WTC11 (cell line): Measurements from ENCODE around the gene CMC1. TPM values are rescaled to one million over a fixed set of nuclear protein-coding genes. Genes with fewer than 3 reads are reported as not detected.

Experiments
- ATAC-seq: fragments of 200-7000 bp; cut with Tn5 transposase; 2 replicates; pipeline ENCODE4 v1.10.0; 2021; ENCODE audit warnings: mild to moderate bottlenecking, moderate library complexity
- CTCF ChIA-PET: fragments of 300-600 bp; sonication (Branson Sonifier 250); formaldehyde crosslinking; loops from one replicate; lab custom pipeline; 2021; ENCODE audit warnings: antibody characterized with exemption; lab: Charles Lee
- POLR2A ChIA-PET: fragments of 350-600 bp; sonication (Branson Sonifier 250); formaldehyde crosslinking; loops from one replicate; lab custom pipeline; 2021; ENCODE audit warnings: antibody characterized with exemption; lab: Charles Lee
- DNase-seq: peaks from one replicate; pipeline ENCODE4 v3.0.0; 2021; ENCODE audit warnings: low spot score
- H3K27ac Mint-ChIP-seq: 2 replicates; pipeline ENCODE4 v1.8.0; 2021; ENCODE audit warnings: mixed read lengths
- H3K27me3 Mint-ChIP-seq: 2 replicates; pipeline ENCODE4 v1.8.0; 2021; ENCODE audit warnings: low read depth, mild to moderate bottlenecking, moderate library complexity, mixed read lengths
- H3K36me3 Mint-ChIP-seq: 2 replicates; pipeline ENCODE4 v1.8.0; 2021; ENCODE audit warnings: mixed read lengths
- H3K4me1 Mint-ChIP-seq: 2 replicates; pipeline ENCODE4 v1.8.0; 2022; ENCODE audit warnings: mixed read lengths
- H3K4me3 Mint-ChIP-seq: 2 replicates; pipeline ENCODE4 v1.8.0; 2021; ENCODE audit warnings: mild to moderate bottlenecking, moderate library complexity, mixed read lengths
- H3K9me3 Mint-ChIP-seq: 2 replicates; pipeline ENCODE4 v1.8.0; 2021; ENCODE audit warnings: mixed read lengths
- CREB1 ChIP-seq: sonication (generic); formaldehyde crosslinking; IDR thresholded peaks from 2 replicates; pipeline ENCODE4 v1.8.0; 2023; ENCODE audit warnings: mild to moderate bottlenecking, missing genetic modification reagents
- CTCF ChIP-seq: fragments of 200-600 bp; IDR thresholded peaks from 2 replicates; pipeline ENCODE4 v1.8.0; 2022; ENCODE audit warnings: antibody characterized with exemption
- ELF4 ChIP-seq: sonication (generic); formaldehyde crosslinking; IDR thresholded peaks from 2 replicates; pipeline ENCODE4 v1.8.1; 2022; ENCODE audit warnings: low read depth, mild to moderate bottlenecking, moderate library complexity, missing genetic modification reagents
- ETV6 ChIP-seq: sonication (generic); formaldehyde crosslinking; IDR thresholded peaks from 2 replicates; pipeline ENCODE4 v1.8.1; 2022; ENCODE audit warnings: mild to moderate bottlenecking, missing genetic modification reagents
- FOXP4 ChIP-seq: sonication (generic); formaldehyde crosslinking; IDR thresholded peaks from 2 replicates; pipeline ENCODE4 v1.8.0; 2022; ENCODE audit warnings: mild to moderate bottlenecking, missing genetic modification reagents
- JUN ChIP-seq: sonication (generic); formaldehyde crosslinking; IDR thresholded peaks from 2 replicates; pipeline ENCODE4 v1.8.0; 2023; ENCODE audit warnings: mild to moderate bottlenecking, missing genetic modification reagents
- MAX ChIP-seq: sonication (generic); formaldehyde crosslinking; IDR thresholded peaks from 2 replicates; pipeline ENCODE4 v1.8.0; 2022; ENCODE audit warnings: mild to moderate bottlenecking, missing genetic modification reagents
- PRRX2 ChIP-seq: fragments of 250-450 bp; sonication (Bioruptor Pico); IDR thresholded peaks from 2 replicates; pipeline ENCODE4 v1.8.0; 2021; ENCODE audit warnings: mild to moderate bottlenecking
- SP1 ChIP-seq: sonication (generic); formaldehyde crosslinking; conservative IDR thresholded peaks from 2 replicates; pipeline ENCODE4 v1.8.1; 2022; ENCODE audit warnings: missing genetic modification reagents
- TCF7 ChIP-seq: sonication (generic); formaldehyde crosslinking; IDR thresholded peaks from 2 replicates; pipeline ENCODE4 v1.8.0; 2022; ENCODE audit warnings: mild to moderate bottlenecking, low read depth, missing genetic modification reagents, moderate library complexity
- TEAD1 ChIP-seq: sonication (generic); formaldehyde crosslinking; IDR thresholded peaks from 2 replicates; pipeline ENCODE4 v1.8.0; 2022; ENCODE audit warnings: mild to moderate bottlenecking, missing genetic modification reagents
- TEAD4 ChIP-seq: sonication (generic); formaldehyde crosslinking; IDR thresholded peaks from 2 replicates; pipeline ENCODE4 v1.8.0; 2022; ENCODE audit warnings: mild to moderate bottlenecking, missing genetic modification reagents
- ZNF138 ChIP-seq: sonication (generic); formaldehyde crosslinking; conservative IDR thresholded peaks from 2 replicates; pipeline ENCODE4 v1.8.1; 2022; ENCODE audit warnings: mild to moderate bottlenecking, moderate library complexity, missing genetic modification reagents
- ZNF219 ChIP-seq: sonication (generic); formaldehyde crosslinking; IDR thresholded peaks from 2 replicates; pipeline ENCODE4 v1.8.0; 2023; ENCODE audit warnings: missing genetic modification reagents, mild to moderate bottlenecking, borderline replicate concordance
- ZNF317 ChIP-seq: sonication (generic); formaldehyde crosslinking; IDR thresholded peaks from 2 replicates; pipeline ENCODE4 v1.8.1; 2023; ENCODE audit warnings: low read depth, mild to moderate bottlenecking, moderate library complexity, missing genetic modification reagents, borderline replicate concordance
- ZNF423 ChIP-seq: fragments of 250-450 bp; sonication (Bioruptor Pico); IDR thresholded peaks from 2 replicates; pipeline ENCODE4 v2.1.2; 2022; ENCODE audit warnings: mild to moderate bottlenecking, moderate library complexity
- total RNA-seq: library from RNA; stranded (reverse); gene quantifications from 3 replicates; pipeline ENCODE4 v1.2.3, GENCODE V29; 2021
- TF ChIP-seq, protein P1 (sequence below): fragments of 250-450 bp; sonication (Bioruptor Pico); IDR thresholded peaks from 2 replicates; pipeline ENCODE4 v1.9.0; 2021; ENCODE audit warnings: mild to moderate bottlenecking
- TF ChIP-seq, protein P2 (sequence below): sonication (generic); formaldehyde crosslinking; conservative IDR thresholded peaks from 2 replicates; pipeline ENCODE4 v1.8.1; 2023; ENCODE audit warnings: mild to moderate bottlenecking, low read depth, missing genetic modification reagents, moderate library complexity
- TF ChIP-seq, protein P3 (sequence below): sonication (generic); formaldehyde crosslinking; IDR thresholded peaks from 2 replicates; pipeline ENCODE4 v1.8.1; 2023; ENCODE audit warnings: mild to moderate bottlenecking, missing genetic modification reagents, borderline replicate concordance

The CMC1 gene
- total RNA-seq, 1 experiment from 2014 or later: 25.3 TPM

GRCh38 chr3:28234454-28234853, 7.0 kb upstream of the CMC1 start:
- TF ChIP-seq CTCF: no peak
- no peak for TF ChIP-seq MAX (CRISPR knock-in tag)
- no peak for TF ChIP-seq TEAD4
- TF ChIP-seq PRRX2: no peak
- TF ChIP-seq, all 79 proteins: peak for 0
- ATAC-seq (no peak), DNase-seq (no peak)
- POLR2A ChIA-PET: no interaction called here
- H3K4me1 Mint-ChIP-seq: peaks cover 15% of the 10 kb centered on the region
- no peak overlapping the region for H3K4me3 Mint-ChIP-seq
- no peak overlapping the region for H3K27ac Mint-ChIP-seq
- no peaks in the 10 kb centered on the region for H3K27me3 Mint-ChIP-seq
- CTCF ChIA-PET: no interaction called here
- no peaks in the 10 kb centered on the region for H3K36me3 Mint-ChIP-seq
- H3K9me3 Mint-ChIP-seq: no peaks in the 10 kb centered on the region

GRCh38 chr3:28239108-28239507, 2.3 kb upstream of the CMC1 start:
- ChIA-PET CTCF (no interaction called here), POLR2A (no interaction called here)
- ATAC-seq (no peak), DNase-seq (no peak)
- H3K36me3 Mint-ChIP-seq: no peaks in the 10 kb centered on the region
- TF ChIP-seq ZNF317 (0 out of 2 replicates have a peak, but pooled peaks have one; percentile 59), TEAD4 (no peak), ZNF138 (CRISPR knock-in tag) (no peak), FOXP4 (no peak), ZNF423 (CRISPR knock-in tag) (peak; percentile 55; the same call in 1 of the 2 replicates), ETV6 (CRISPR knock-in tag) (0 out of 2 replicates have a peak, but pooled peaks have one; percentile 45)
- peaks cover 53% of the 10 kb centered on the region for H3K4me1 Mint-ChIP-seq
- H3K4me3 Mint-ChIP-seq: no peak overlapping the region
- H3K9me3 Mint-ChIP-seq: peaks cover 6% of the 10 kb centered on the region
- no peaks in the 10 kb centered on the region for H3K27me3 Mint-ChIP-seq
- H3K27ac Mint-ChIP-seq: no peak overlapping the region

GRCh38 chr3:28240441-28240840, 978 bp upstream of the CMC1 start:
- DNase-seq: peak; percentile 51
- H3K27me3 Mint-ChIP-seq: no peaks in the 10 kb centered on the region
- peaks cover 6% of the 10 kb centered on the region for H3K9me3 Mint-ChIP-seq
- peaks cover 63% of the 10 kb centered on the region for H3K4me1 Mint-ChIP-seq
- CTCF ChIA-PET: interaction anchor here (0.7 to 2.3 kb wide), 4 partner anchors 29 to 528 kb away, joined by 3 to 8 read pairs (median 4); partner anchors contain the start of gene EOMES
- ATAC-seq: peak; percentile 57
- no peaks in the 10 kb centered on the region for H3K36me3 Mint-ChIP-seq
- peak overlapping the region; percentile 91 for H3K27ac Mint-ChIP-seq
- peak overlapping the region; percentile 84 for H3K4me3 Mint-ChIP-seq
- POLR2A ChIA-PET: interaction anchor here (1.1 to 1.3 kb wide), 2 partner anchors 14 to 108 kb away, joined by 3 to 4 read pairs; partner anchors contain the start of genes AZI2 and ZCWPW2
- no peak for TF ChIP-seq JUN (CRISPR knock-in tag)
- no peak for TF ChIP-seq CREB1 (CRISPR knock-in tag)
- 0 out of 2 replicates have a peak, but pooled peaks have one; percentile 26 for TF ChIP-seq SP1 (CRISPR knock-in tag)
- TF ChIP-seq, protein P1, sequence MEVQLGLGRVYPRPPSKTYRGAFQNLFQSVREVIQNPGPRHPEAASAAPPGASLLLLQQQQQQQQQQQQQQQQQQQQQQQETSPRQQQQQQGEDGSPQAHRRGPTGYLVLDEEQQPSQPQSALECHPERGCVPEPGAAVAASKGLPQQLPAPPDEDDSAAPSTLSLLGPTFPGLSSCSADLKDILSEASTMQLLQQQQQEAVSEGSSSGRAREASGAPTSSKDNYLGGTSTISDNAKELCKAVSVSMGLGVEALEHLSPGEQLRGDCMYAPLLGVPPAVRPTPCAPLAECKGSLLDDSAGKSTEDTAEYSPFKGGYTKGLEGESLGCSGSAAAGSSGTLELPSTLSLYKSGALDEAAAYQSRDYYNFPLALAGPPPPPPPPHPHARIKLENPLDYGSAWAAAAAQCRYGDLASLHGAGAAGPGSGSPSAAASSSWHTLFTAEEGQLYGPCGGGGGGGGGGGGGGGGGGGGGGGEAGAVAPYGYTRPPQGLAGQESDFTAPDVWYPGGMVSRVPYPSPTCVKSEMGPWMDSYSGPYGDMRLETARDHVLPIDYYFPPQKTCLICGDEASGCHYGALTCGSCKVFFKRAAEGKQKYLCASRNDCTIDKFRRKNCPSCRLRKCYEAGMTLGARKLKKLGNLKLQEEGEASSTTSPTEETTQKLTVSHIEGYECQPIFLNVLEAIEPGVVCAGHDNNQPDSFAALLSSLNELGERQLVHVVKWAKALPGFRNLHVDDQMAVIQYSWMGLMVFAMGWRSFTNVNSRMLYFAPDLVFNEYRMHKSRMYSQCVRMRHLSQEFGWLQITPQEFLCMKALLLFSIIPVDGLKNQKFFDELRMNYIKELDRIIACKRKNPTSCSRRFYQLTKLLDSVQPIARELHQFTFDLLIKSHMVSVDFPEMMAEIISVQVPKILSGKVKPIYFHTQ (CRISPR knock-in tag): no peak
- TF ChIP-seq, protein P2, sequence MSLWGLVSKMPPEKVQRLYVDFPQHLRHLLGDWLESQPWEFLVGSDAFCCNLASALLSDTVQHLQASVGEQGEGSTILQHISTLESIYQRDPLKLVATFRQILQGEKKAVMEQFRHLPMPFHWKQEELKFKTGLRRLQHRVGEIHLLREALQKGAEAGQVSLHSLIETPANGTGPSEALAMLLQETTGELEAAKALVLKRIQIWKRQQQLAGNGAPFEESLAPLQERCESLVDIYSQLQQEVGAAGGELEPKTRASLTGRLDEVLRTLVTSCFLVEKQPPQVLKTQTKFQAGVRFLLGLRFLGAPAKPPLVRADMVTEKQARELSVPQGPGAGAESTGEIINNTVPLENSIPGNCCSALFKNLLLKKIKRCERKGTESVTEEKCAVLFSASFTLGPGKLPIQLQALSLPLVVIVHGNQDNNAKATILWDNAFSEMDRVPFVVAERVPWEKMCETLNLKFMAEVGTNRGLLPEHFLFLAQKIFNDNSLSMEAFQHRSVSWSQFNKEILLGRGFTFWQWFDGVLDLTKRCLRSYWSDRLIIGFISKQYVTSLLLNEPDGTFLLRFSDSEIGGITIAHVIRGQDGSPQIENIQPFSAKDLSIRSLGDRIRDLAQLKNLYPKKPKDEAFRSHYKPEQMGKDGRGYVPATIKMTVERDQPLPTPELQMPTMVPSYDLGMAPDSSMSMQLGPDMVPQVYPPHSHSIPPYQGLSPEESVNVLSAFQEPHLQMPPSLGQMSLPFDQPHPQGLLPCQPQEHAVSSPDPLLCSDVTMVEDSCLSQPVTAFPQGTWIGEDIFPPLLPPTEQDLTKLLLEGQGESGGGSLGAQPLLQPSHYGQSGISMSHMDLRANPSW: no peak
- TF ChIP-seq TCF7 (CRISPR knock-in tag): no peak
- TF ChIP-seq ZNF219: no peak
- no peak for TF ChIP-seq ELF4 (CRISPR knock-in tag)
- TF ChIP-seq TEAD1 (CRISPR knock-in tag): peak; percentile 47; the same call in 1 of the 2 replicates
- TF ChIP-seq, protein P3, sequence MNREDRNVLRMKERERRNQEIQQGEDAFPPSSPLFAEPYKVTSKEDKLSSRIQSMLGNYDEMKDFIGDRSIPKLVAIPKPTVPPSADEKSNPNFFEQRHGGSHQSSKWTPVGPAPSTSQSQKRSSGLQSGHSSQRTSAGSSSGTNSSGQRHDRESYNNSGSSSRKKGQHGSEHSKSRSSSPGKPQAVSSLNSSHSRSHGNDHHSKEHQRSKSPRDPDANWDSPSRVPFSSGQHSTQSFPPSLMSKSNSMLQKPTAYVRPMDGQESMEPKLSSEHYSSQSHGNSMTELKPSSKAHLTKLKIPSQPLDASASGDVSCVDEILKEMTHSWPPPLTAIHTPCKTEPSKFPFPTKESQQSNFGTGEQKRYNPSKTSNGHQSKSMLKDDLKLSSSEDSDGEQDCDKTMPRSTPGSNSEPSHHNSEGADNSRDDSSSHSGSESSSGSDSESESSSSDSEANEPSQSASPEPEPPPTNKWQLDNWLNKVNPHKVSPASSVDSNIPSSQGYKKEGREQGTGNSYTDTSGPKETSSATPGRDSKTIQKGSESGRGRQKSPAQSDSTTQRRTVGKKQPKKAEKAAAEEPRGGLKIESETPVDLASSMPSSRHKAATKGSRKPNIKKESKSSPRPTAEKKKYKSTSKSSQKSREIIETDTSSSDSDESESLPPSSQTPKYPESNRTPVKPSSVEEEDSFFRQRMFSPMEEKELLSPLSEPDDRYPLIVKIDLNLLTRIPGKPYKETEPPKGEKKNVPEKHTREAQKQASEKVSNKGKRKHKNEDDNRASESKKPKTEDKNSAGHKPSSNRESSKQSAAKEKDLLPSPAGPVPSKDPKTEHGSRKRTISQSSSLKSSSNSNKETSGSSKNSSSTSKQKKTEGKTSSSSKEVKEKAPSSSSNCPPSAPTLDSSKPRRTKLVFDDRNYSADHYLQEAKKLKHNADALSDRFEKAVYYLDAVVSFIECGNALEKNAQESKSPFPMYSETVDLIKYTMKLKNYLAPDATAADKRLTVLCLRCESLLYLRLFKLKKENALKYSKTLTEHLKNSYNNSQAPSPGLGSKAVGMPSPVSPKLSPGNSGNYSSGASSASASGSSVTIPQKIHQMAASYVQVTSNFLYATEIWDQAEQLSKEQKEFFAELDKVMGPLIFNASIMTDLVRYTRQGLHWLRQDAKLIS: no peak
